ENCODE data around the gene KRT40. TPM values are rescaled to one million over a fixed set of nuclear protein-coding genes. Genes with fewer than 3 reads are reported as not detected.
A peak's percentile ranks its signal among the peaks of the same experiment; 100 is the strongest.

KRT40 gene
- polyA plus RNA-seq, 4 donors, result 0.10 to 0.45 (median 0.12) TPM; not detected in 1

DNA sequence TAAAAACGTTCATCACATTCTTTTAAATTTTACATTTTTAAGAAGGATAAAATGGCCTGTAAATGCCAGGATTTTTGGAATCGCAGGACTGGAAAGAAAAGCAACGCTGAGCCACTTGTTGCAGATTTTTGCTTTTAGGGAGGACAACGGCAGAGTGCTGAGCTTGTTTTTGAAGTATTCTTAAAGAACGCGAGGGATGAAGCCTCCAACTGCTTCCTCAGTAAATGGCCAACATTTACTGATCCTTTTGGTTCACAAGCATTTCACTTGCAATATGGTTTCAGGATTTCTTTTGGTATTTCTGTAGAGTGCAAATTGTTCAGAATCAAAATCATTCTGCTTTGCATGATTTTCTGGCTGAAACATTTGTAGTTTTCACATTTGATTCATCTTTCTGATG is 43.9 kb downstream of the KRT40 start:
- no peak for FAIRE-seq

DNA sequence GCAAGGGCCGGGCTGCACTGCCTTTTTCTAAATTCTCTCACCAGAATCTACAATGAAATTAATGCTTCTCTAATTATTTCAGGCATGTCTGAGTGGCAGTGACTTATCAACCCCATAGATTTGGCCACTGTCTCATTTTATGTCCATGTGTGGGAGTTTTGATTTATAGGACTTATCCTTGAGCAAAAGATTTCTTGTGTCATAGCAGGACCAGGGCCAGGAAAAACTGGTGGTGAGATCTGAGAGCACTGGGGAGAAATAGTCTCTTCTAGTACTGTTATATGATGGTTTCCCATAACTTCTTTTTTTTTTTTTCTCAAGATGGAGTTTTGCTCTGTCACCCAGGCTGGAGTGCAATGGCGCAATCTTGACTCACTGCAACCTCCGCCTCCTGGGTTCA is 45.1 kb downstream of the KRT40 start:
- 90 to 96% (median 95%) methylated on average over 2 to 3 of the region's 3 CpGs for WGBS, 3 donors
- no peaks in the 10 kb centered on the region for H3K9me3 ChIP-seq (ENCODE audit: control insufficient read depth in 2 of 2, insufficient read depth in 1 of 2, low read depth in 1 of 2, low read length in 1 of 2)
- FAIRE-seq (no peak), DNase-seq (no peak)
- H3K27me3 ChIP-seq (ENCODE audit: control insufficient read depth in 3 of 3, insufficient read depth in 3 of 3, low read length in 3 of 3), result no peaks in the 10 kb centered on the region
- peaks cover 0 to 4% (median 0%) of the 10 kb centered on the region in 3 donors for H3K4me1 ChIP-seq (ENCODE audit: control insufficient read depth in 3 of 3, insufficient read depth in 2 of 3, low read depth in 1 of 3, low read length in 2 of 3)
- no peak overlapping the region for H3K27ac ChIP-seq (ENCODE audit: low read depth in 1 of 3, low read length in 2 of 3)
- H3K36me3 ChIP-seq (ENCODE audit: control insufficient read depth in 3 of 3, insufficient read depth in 2 of 3, low read depth in 1 of 3, low read length in 3 of 3), result no peaks in the 10 kb centered on the region
- H3K4me3 ChIP-seq (ENCODE audit: low read depth in 1 of 3, low read length in 3 of 3), result no peak overlapping the region

More for the DNA sequence above, 43.9 kb downstream of the KRT40 start:
- H3K4me3 ChIP-seq (ENCODE audit: low read depth in 1 of 3, low read length in 3 of 3), result no peak overlapping the region
- no peaks in the 10 kb centered on the region for H3K9me3 ChIP-seq (ENCODE audit: control insufficient read depth in 2 of 2, insufficient read depth in 1 of 2, low read depth in 1 of 2, low read length in 1 of 2)
- peaks cover 0 to 4% (median 0%) of the 10 kb centered on the region in 3 donors for H3K4me1 ChIP-seq (ENCODE audit: control insufficient read depth in 3 of 3, insufficient read depth in 2 of 3, low read depth in 1 of 3, low read length in 2 of 3)
- H3K27me3 ChIP-seq (ENCODE audit: control insufficient read depth in 3 of 3, insufficient read depth in 3 of 3, low read length in 3 of 3), result peaks cover 0 to 2% (median 0%) of the 10 kb centered on the region in 3 donors
- H3K27ac ChIP-seq (ENCODE audit: low read depth in 1 of 3, low read length in 2 of 3), result no peak overlapping the region
- no peak for DNase-seq
- no peaks in the 10 kb centered on the region for H3K36me3 ChIP-seq (ENCODE audit: control insufficient read depth in 3 of 3, insufficient read depth in 2 of 3, low read depth in 1 of 3, low read length in 3 of 3)
- 84 to 89% (median 88%) methylated on average over 6 of the region's 6 CpGs for WGBS, 3 donors

DNA sequence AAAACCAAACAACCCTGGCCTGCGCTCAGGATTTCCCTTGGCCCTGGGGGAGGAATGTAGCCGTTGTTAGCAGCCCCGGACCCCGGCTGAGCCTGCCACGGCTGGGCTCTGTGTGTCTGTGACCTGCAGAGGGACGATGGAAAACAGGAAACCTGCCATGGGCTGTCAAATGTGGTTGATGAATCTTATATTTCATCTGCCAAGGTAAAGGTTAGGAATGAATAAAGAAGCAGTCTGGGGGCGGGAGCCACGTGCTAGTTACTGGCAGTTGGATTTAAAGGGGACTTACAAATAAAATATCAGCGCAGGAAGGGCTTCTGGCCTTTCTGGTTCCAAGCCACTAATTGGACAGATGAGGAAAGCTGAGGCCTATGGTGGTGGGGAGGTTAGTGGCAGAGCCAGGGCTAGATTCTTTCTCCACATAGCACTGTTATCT is 46.7 kb downstream of the KRT40 start, which contains the start of gene KRT23:
Gene KRT23, minus strand, starts transcription at position 263 of the 436 bp plus-strand sequence. CDS start 1,043 bp downstream, outside the sequence.
- no peak for FAIRE-seq
- Histone ChIP-seq H3K36me3 (ENCODE audit: control insufficient read depth in 3 of 3, insufficient read depth in 2 of 3, low read depth in 1 of 3, low read length in 3 of 3) (no peaks in the 10 kb centered on the region), H3K4me3 (ENCODE audit: low read depth in 1 of 3, low read length in 3 of 3) (no peak within 1 kb of the TSS), H3K27ac (ENCODE audit: low read depth in 1 of 3, low read length in 2 of 3) (no peak within 1 kb of the TSS), H3K27me3 (ENCODE audit: control insufficient read depth in 3 of 3, insufficient read depth in 3 of 3, low read length in 3 of 3) (no peaks in the 10 kb centered on the region), H3K9me3 (ENCODE audit: control insufficient read depth in 2 of 2, insufficient read depth in 1 of 2, low read depth in 1 of 2, low read length in 1 of 2) (no peaks in the 10 kb centered on the region), H3K4me1 (ENCODE audit: control insufficient read depth in 3 of 3, insufficient read depth in 2 of 3, low read depth in 1 of 3, low read length in 2 of 3) (peaks cover 0 to 4% (median 0%) of the 10 kb centered on the region in 3 donors)
- WGBS, 3 donors, result 22 to 42% (median 35%) methylated on average over 9 of the region's 9 CpGs
- no peak for DNase-seq

DNA sequence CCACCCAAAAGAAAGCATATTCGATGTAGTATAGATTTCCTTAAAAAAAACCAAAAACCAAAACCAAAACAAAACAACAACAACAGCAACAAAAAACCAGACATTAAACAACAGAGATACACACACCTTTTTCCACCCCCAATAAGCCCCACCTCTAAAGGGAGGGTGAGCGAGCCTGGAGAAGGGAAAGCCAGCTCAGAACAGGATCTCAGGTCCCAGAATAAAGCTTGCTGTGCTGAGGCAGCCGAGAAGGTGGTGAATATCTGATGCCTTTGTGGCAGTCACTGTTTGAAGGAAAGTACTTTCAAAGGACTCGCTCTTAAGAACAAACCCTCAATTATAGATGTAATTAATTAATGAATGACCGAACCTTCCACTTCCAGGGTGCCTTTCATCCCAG is 47.1 kb downstream of the KRT40 start:
- 14 to 46% (median 35%) methylated on average over 5 of the region's 5 CpGs for WGBS, 3 donors
- no peak overlapping the region for H3K4me3 ChIP-seq (ENCODE audit: low read depth in 1 of 3, low read length in 3 of 3)
- no peaks in the 10 kb centered on the region for H3K36me3 ChIP-seq (ENCODE audit: control insufficient read depth in 3 of 3, insufficient read depth in 2 of 3, low read depth in 1 of 3, low read length in 3 of 3)
- H3K9me3 ChIP-seq (ENCODE audit: control insufficient read depth in 2 of 2, insufficient read depth in 1 of 2, low read depth in 1 of 2, low read length in 1 of 2), result no peaks in the 10 kb centered on the region
- H3K4me1 ChIP-seq (ENCODE audit: control insufficient read depth in 3 of 3, insufficient read depth in 2 of 3, low read depth in 1 of 3, low read length in 2 of 3), result peaks cover 0 to 4% (median 0%) of the 10 kb centered on the region in 3 donors
- no peak overlapping the region for H3K27ac ChIP-seq (ENCODE audit: low read depth in 1 of 3, low read length in 2 of 3)
- DNase-seq (no peak), FAIRE-seq (no peak)
- no peaks in the 10 kb centered on the region for H3K27me3 ChIP-seq (ENCODE audit: control insufficient read depth in 3 of 3, insufficient read depth in 3 of 3, low read length in 3 of 3)

DNA sequence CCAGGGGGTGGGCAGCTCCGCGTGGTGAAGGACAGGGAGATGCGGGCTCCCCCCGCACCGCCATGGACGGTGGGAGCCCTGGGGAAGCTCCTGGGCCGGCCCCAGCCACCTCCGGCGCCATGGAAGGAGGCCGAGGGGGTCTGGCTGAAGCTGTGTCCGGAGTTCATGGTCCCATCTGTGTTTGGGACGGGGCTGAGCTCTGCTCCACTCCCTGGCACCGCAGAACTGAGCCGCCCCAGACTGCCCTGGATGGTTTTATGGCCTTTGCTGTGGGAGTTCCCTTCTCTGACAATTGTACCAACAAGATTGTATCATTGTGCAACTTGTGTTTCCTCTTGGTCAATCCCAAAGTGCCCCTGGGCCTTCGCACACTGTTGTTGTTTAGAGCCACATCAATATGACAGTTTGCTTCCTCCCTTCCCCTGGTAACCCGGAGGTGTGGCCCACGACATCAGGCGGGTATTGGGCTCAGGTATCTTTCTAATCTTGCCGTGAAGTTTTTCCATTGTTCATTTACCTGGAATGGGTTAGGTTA is 47.6 kb downstream of the KRT40 start:
- Histone ChIP-seq H3K4me3 (ENCODE audit: low read depth in 1 of 3, low read length in 3 of 3) (no peak overlapping the region), H3K27me3 (ENCODE audit: control insufficient read depth in 3 of 3, insufficient read depth in 3 of 3, low read length in 3 of 3) (no peaks in the 10 kb centered on the region), H3K4me1 (ENCODE audit: control insufficient read depth in 3 of 3, insufficient read depth in 2 of 3, low read depth in 1 of 3, low read length in 2 of 3) (peaks cover 0 to 4% (median 0%) of the 10 kb centered on the region in 3 donors), H3K9me3 (ENCODE audit: control insufficient read depth in 2 of 2, insufficient read depth in 1 of 2, low read depth in 1 of 2, low read length in 1 of 2) (no peaks in the 10 kb centered on the region), H3K27ac (ENCODE audit: low read depth in 1 of 3, low read length in 2 of 3) (no peak overlapping the region), H3K36me3 (ENCODE audit: control insufficient read depth in 3 of 3, insufficient read depth in 2 of 3, low read depth in 1 of 3, low read length in 3 of 3) (no peaks in the 10 kb centered on the region)
- DNase-seq (peak; percentile 56 to 60), FAIRE-seq (no peak)
- WGBS, 3 donors, result 52 to 76% (median 66%) methylated on average over 19 of the region's 19 CpGs

- Histone ChIP-seq H3K36me3 (ENCODE audit: control insufficient read depth in 3 of 3, insufficient read depth in 2 of 3, low read depth in 1 of 3, low read length in 3 of 3) (no peaks in the 10 kb centered on the region), H3K27me3 (ENCODE audit: control insufficient read depth in 3 of 3, insufficient read depth in 3 of 3, low read length in 3 of 3) (no peaks in the 10 kb centered on the region), H3K9me3 (ENCODE audit: control insufficient read depth in 2 of 2, insufficient read depth in 1 of 2, low read depth in 1 of 2, low read length in 1 of 2) (no peaks in the 10 kb centered on the region), H3K27ac (ENCODE audit: low read depth in 1 of 3, low read length in 2 of 3) (no peak overlapping the region), H3K4me1 (ENCODE audit: control insufficient read depth in 3 of 3, insufficient read depth in 2 of 3, low read depth in 1 of 3, low read length in 2 of 3) (peaks cover 0 to 4% (median 0%) of the 10 kb centered on the region in 3 donors), H3K4me3 (ENCODE audit: low read depth in 1 of 3, low read length in 3 of 3) (no peak overlapping the region)
- FAIRE-seq, result no peak
- no peak for DNase-seq
- 48 to 72% (median 57%) methylated on average over 3 of the region's 3 CpGs for WGBS, 3 donors
Observed at GRCh38 chr17:40935624-40936023, 48.5 kb downstream of the KRT40 start.

DNA sequence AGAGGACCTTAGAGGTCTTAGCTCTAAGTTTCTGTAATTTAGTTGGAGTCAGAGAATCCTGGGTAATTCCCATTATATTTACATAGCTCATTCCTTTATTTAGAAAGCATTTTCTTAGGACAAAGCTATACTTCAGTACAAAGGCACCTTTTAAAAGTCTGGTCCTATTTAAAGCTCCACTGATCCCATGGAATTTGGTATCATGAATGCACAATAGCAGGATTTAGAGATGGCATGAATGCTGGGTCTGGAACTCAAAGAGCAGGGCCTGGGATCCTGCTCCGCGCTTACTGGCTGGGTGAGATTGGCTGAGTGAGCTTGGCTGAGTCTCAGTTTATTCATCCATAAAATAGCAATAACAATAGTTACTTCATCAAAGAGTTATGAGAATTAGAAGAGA is 51.5 kb downstream of the KRT40 start:
- Histone ChIP-seq H3K36me3 (ENCODE audit: control insufficient read depth in 3 of 3, insufficient read depth in 2 of 3, low read depth in 1 of 3, low read length in 3 of 3) (no peaks in the 10 kb centered on the region), H3K9me3 (ENCODE audit: control insufficient read depth in 2 of 2, insufficient read depth in 1 of 2, low read depth in 1 of 2, low read length in 1 of 2) (no peaks in the 10 kb centered on the region), H3K4me1 (ENCODE audit: control insufficient read depth in 3 of 3, insufficient read depth in 2 of 3, low read depth in 1 of 3, low read length in 2 of 3) (peaks cover 0 to 4% (median 0%) of the 10 kb centered on the region in 3 donors), H3K27ac (ENCODE audit: low read depth in 1 of 3, low read length in 2 of 3) (no peak overlapping the region), H3K4me3 (ENCODE audit: low read depth in 1 of 3, low read length in 3 of 3) (no peak overlapping the region), H3K27me3 (ENCODE audit: control insufficient read depth in 3 of 3, insufficient read depth in 3 of 3, low read length in 3 of 3) (no peaks in the 10 kb centered on the region)
- FAIRE-seq, result no peak
- no peak for DNase-seq
- 66 to 87% (median 71%) methylated on average over 2 of the region's 2 CpGs for WGBS, 3 donors

GRCh38 chr17:40931311-40931710 is 52.8 kb downstream of the KRT40 start:
- H3K4me1 ChIP-seq (ENCODE audit: control insufficient read depth in 3 of 3, insufficient read depth in 2 of 3, low read depth in 1 of 3, low read length in 2 of 3), result peaks cover 0 to 2% (median 0%) of the 10 kb centered on the region in 3 donors
- no peaks in the 10 kb centered on the region for H3K9me3 ChIP-seq (ENCODE audit: control insufficient read depth in 2 of 2, insufficient read depth in 1 of 2, low read depth in 1 of 2, low read length in 1 of 2)
- FAIRE-seq (no peak), DNase-seq (no peak)
- 74 to 85% (median 78%) methylated on average over 3 of the region's 3 CpGs for WGBS, 3 donors
- H3K27me3 ChIP-seq (ENCODE audit: control insufficient read depth in 3 of 3, insufficient read depth in 3 of 3, low read length in 3 of 3), result no peaks in the 10 kb centered on the region
- no peak overlapping the region for H3K27ac ChIP-seq (ENCODE audit: low read depth in 1 of 3, low read length in 2 of 3)
- no peak overlapping the region for H3K4me3 ChIP-seq (ENCODE audit: low read depth in 1 of 3, low read length in 3 of 3)
- H3K36me3 ChIP-seq (ENCODE audit: control insufficient read depth in 3 of 3, insufficient read depth in 2 of 3, low read depth in 1 of 3, low read length in 3 of 3), result no peaks in the 10 kb centered on the region

Measured in small intestine (tissue), 7 donors.